ENCODE measurements around the gene MARCOL. TPM values are rescaled to one million over a fixed set of nuclear protein-coding genes. Genes with fewer than 3 reads are reported as not detected.

MARCOL gene
- total RNA-seq (2014; rRNA removed; shearing (Covaris generic)) = not detected in 2 replicates

GRCh38 chr5:148238418-148238794, at the start of gene MARCOL:
Gene MARCOL (plus strand): TSS chr5:148238525. CDS start chr5:148238598, 73 bp downstream.
- no peaks in the 10 kb centered on the region for H3K36me3 ChIP-seq
- no peaks in the 10 kb centered on the region for H3K9me3 ChIP-seq (replicated peaks)
- H3K27me3 ChIP-seq = peaks cover 10% of the 10 kb centered on the region; the same call in 1 of the 2 replicates
- H3K4me3 ChIP-seq = no peak within 1 kb of the TSS
- no peak within 1 kb of the TSS for H3K27ac ChIP-seq
- DNase-seq = no peak
- H3K4me1 ChIP-seq = no peaks in the 10 kb centered on the region

- H3K9me3 ChIP-seq (replicated peaks) = no peaks in the 10 kb centered on the region
- no peaks in the 10 kb centered on the region for H3K27me3 ChIP-seq
- no peaks in the 10 kb centered on the region for H3K36me3 ChIP-seq
- H3K4me1 ChIP-seq = no peaks in the 10 kb centered on the region
- no peak for DNase-seq
- no peak overlapping the region for H3K4me3 ChIP-seq
- no peak overlapping the region for H3K27ac ChIP-seq
These were observed 47.3 kb upstream of the MARCOL start for GRCh38 chr5:148191010-148191409.

GRCh38 chr5:148193202-148193601, 45.1 kb upstream of the MARCOL start:
- no peaks in the 10 kb centered on the region for H3K27me3 ChIP-seq
- no peak for DNase-seq
- no peak overlapping the region for H3K4me3 ChIP-seq
- H3K4me1 ChIP-seq = no peaks in the 10 kb centered on the region
- no peak overlapping the region for H3K27ac ChIP-seq
- H3K36me3 ChIP-seq = no peaks in the 10 kb centered on the region
- no peaks in the 10 kb centered on the region for H3K9me3 ChIP-seq (replicated peaks)

- 0 out of 2 replicates have a peak, but pooled peaks cover 6% of the 10 kb centered on the region for H3K27me3 ChIP-seq
These were observed 37.2 kb upstream of the MARCOL start for GRCh38 chr5:148201151-148201550.

GRCh38 chr5:148202531-148203203, 35.7 kb upstream of the MARCOL start, which contains the start of gene SPINK6:
Gene SPINK6 (plus strand): TSS chr5:148203042. CDS start chr5:148203097, 55 bp downstream.
- no peaks in the 10 kb centered on the region for H3K36me3 ChIP-seq
- H3K4me3 ChIP-seq = no peak within 1 kb of the TSS
- no peak for DNase-seq
- no peaks in the 10 kb centered on the region for H3K9me3 ChIP-seq (replicated peaks)
- 0 out of 2 replicates have a peak, but pooled peaks cover 6% of the 10 kb centered on the region for H3K27me3 ChIP-seq
- no peak within 1 kb of the TSS for H3K27ac ChIP-seq
- H3K4me1 ChIP-seq = no peaks in the 10 kb centered on the region

More at GRCh38 chr5:148201151-148201550, 37.2 kb upstream of the MARCOL start:
- Histone ChIP-seq H3K36me3 (no peaks in the 10 kb centered on the region), H3K27ac (no peak overlapping the region), H3K9me3 (replicated peaks) (no peaks in the 10 kb centered on the region), H3K4me3 (no peak overlapping the region), H3K4me1 (no peaks in the 10 kb centered on the region)
- DNase-seq = no peak

- no peaks in the 10 kb centered on the region for H3K36me3 ChIP-seq
- no peaks in the 10 kb centered on the region for H3K9me3 ChIP-seq (replicated peaks)
- no peaks in the 10 kb centered on the region for H3K4me1 ChIP-seq
- no peak overlapping the region for H3K27ac ChIP-seq
- H3K4me3 ChIP-seq = no peak overlapping the region
- 0 out of 2 replicates have a peak, but pooled peaks cover 6% of the 10 kb centered on the region for H3K27me3 ChIP-seq
- no peak for DNase-seq
These were observed 33.1 kb upstream of the MARCOL start for GRCh38 chr5:148205044-148205806.

- Histone ChIP-seq H3K36me3 (no peaks in the 10 kb centered on the region), H3K4me3 (no peak overlapping the region), H3K27ac (no peak overlapping the region), H3K27me3 (0 out of 2 replicates have a peak, but pooled peaks cover 4% of the 10 kb centered on the region), H3K4me1 (no peaks in the 10 kb centered on the region), H3K9me3 (replicated peaks) (no peaks in the 10 kb centered on the region)
- DNase-seq = no peak
These were observed 32.5 kb upstream of the MARCOL start for GRCh38 chr5:148205865-148206264.

- no peak overlapping the region for H3K27ac ChIP-seq
- H3K9me3 ChIP-seq (replicated peaks) = no peaks in the 10 kb centered on the region
- DNase-seq = no peak
- H3K4me3 ChIP-seq = no peak overlapping the region
- H3K36me3 ChIP-seq = no peaks in the 10 kb centered on the region
- no peaks in the 10 kb centered on the region for H3K4me1 ChIP-seq
- 0 out of 2 replicates have a peak, but pooled peaks cover 4% of the 10 kb centered on the region for H3K27me3 ChIP-seq
These were observed 31.7 kb upstream of the MARCOL start for GRCh38 chr5:148206620-148207019.

- no peak overlapping the region for H3K4me3 ChIP-seq
- 0 out of 2 replicates have a peak, but pooled peaks cover 4% of the 10 kb centered on the region for H3K27me3 ChIP-seq
- H3K4me1 ChIP-seq = no peaks in the 10 kb centered on the region
- H3K27ac ChIP-seq = no peak overlapping the region
- H3K36me3 ChIP-seq = no peaks in the 10 kb centered on the region
- no peak for DNase-seq
- H3K9me3 ChIP-seq (replicated peaks) = no peaks in the 10 kb centered on the region
These were observed 30.1 kb upstream of the MARCOL start for GRCh38 chr5:148208226-148208625.

- Histone ChIP-seq H3K4me1 (peaks cover 3% of the 10 kb centered on the region), H3K27ac (no peak overlapping the region), H3K4me3 (no peak overlapping the region), H3K9me3 (replicated peaks) (no peaks in the 10 kb centered on the region), H3K27me3 (0 out of 2 replicates have a peak, but pooled peaks cover 1% of the 10 kb centered on the region), H3K36me3 (no peaks in the 10 kb centered on the region)
- DNase-seq = no peak
These were observed 29.1 kb upstream of the MARCOL start for GRCh38 chr5:148209151-148209770.

- H3K36me3 ChIP-seq = no peaks in the 10 kb centered on the region
- H3K27me3 ChIP-seq = no peaks in the 10 kb centered on the region
- H3K4me1 ChIP-seq = peaks cover 7% of the 10 kb centered on the region
- no peak overlapping the region for H3K4me3 ChIP-seq
- no peak overlapping the region for H3K27ac ChIP-seq
- peak in 1 of 2 experiments; percentile 22 for DNase-seq
- no peaks in the 10 kb centered on the region for H3K9me3 ChIP-seq (replicated peaks)
These were observed 23.6 kb upstream of the MARCOL start for GRCh38 chr5:148214665-148215185.

- H3K36me3 ChIP-seq = no peaks in the 10 kb centered on the region
- H3K4me3 ChIP-seq = no peak overlapping the region
- no peak overlapping the region for H3K27ac ChIP-seq
- H3K9me3 ChIP-seq (replicated peaks) = no peaks in the 10 kb centered on the region
- DNase-seq = no peak
- H3K27me3 ChIP-seq = no peaks in the 10 kb centered on the region
- no peaks in the 10 kb centered on the region for H3K4me1 ChIP-seq
These were observed 16.8 kb upstream of the MARCOL start for GRCh38 chr5:148221508-148221907.

GRCh38 chr5:148224117-148224742, 14.1 kb upstream of the MARCOL start:
- H3K4me1 ChIP-seq = no peaks in the 10 kb centered on the region
- no peaks in the 10 kb centered on the region for H3K9me3 ChIP-seq (replicated peaks)
- H3K36me3 ChIP-seq = no peaks in the 10 kb centered on the region
- no peaks in the 10 kb centered on the region for H3K27me3 ChIP-seq
- H3K4me3 ChIP-seq = no peak overlapping the region
- no peak overlapping the region for H3K27ac ChIP-seq
- no peak for DNase-seq

GRCh38 chr5:148228392-148228984, 9.8 kb upstream of the MARCOL start:
- no peak overlapping the region for H3K27ac ChIP-seq
- no peaks in the 10 kb centered on the region for H3K36me3 ChIP-seq

More at GRCh38 chr5:148228392-148228984, 9.8 kb upstream of the MARCOL start:
- Histone ChIP-seq H3K4me3 (no peak overlapping the region), H3K9me3 (replicated peaks) (no peaks in the 10 kb centered on the region), H3K4me1 (no peaks in the 10 kb centered on the region), H3K27me3 (no peaks in the 10 kb centered on the region)
- no peak for DNase-seq
